Stimulated activated naive CD8-positive, alpha-beta T cell treated with anti-CD3 and anti-CD28 coated beads, Interleukin-15, Interleukin-2, amounts not matched to agents 100 U/mL and 50 U/mL, for 24 hours (primary cell): ENCODE data around the gene TSHZ2.
"Not testable (repeated sequence)": the region's sequence is repeated elsewhere in the genome, so short reads cannot be mapped to it uniquely, and the experiment has no call there.

Experiments
- ATAC-seq: fragments of 150-1000 bp; cut with Tn5 transposase; one replicate; pipeline ENCODE4 v1.10.0; 2021
- DNase-seq: peaks from one replicate; pipeline ENCODE4 v3.0.0; 2021

TSHZ2 gene

DNA sequence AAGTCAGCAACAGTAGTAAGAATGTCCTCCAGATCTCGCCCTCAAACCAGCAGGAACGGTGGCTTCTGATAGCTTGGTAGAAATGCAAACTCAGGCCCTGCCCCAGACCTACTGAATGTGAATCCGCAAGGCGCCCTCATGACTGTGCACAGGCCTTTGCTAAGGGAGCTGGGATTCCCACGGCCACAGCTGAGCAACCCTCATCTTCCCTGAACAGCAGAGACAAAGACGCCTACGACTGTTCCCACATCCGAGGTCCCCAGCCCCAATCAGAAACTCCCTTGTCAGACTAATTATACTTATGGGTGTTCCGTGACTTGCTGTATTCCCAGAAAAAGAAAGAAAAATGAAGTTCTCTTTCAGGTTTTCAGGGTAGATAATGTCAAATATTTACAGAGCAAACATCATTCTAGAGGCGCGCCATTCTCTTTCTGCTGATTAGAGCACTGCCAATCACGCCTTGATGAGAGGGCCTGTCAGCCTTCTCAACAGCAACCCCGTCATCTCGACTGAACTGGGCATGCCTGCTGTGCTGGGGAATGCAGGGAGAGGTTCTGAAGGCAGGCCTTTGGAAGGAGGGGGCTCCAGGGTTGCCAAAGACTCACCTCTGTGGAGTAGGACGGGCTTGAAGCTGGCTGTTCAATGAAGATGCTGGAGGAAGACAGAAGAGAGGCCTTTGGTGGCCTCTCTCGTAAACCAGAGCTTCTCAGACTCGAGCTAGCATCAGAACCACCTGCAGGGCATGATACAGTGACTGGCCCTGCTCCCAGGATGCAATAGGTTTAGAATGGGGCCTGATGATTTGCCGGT is 541.5 kb downstream of the TSHZ2 start:
- no peak for ATAC-seq
- DNase-seq = no peak

DNA sequence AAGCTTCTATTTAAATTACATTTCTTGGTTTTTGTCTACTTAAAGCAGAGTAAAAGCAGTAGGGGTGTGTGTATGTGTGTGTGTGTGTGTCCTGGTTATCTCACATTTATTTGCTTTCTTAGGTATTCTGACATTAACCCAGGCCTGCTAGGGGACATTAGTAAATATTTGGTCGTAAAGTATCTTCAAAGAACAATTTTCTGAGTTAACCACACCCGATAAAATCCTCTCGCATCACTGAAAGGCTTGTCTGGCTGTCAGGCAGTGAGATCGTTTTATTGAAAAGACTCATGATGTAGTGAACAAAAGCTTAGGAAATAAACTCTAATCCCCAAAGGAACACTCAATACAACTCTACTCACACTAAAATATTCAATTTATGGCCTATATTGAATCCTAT is 543.6 kb downstream of the TSHZ2 start:
- DNase-seq (no peak), ATAC-seq (no peak)

DNA sequence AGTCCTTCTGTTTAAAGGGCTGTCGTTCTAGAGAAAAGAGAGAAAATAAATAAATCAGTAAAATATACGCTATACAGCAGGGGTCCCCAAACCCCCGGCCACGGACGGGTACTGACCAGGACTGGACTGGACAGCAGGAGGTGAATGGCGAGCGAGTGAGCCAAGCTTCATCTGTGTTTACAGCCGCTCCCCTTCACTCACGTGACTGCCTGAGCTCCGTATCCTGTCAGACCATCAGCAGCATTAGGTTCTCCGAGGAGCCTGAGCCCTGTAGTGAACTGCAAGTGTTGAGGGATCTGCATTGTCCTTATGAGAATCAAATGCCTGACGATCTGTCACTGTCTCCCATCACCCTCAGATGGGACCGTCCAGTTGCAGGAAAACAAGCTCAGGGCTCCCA is 545.0 kb downstream of the TSHZ2 start:
- DNase-seq (no peak), ATAC-seq (no peak)

DNA sequence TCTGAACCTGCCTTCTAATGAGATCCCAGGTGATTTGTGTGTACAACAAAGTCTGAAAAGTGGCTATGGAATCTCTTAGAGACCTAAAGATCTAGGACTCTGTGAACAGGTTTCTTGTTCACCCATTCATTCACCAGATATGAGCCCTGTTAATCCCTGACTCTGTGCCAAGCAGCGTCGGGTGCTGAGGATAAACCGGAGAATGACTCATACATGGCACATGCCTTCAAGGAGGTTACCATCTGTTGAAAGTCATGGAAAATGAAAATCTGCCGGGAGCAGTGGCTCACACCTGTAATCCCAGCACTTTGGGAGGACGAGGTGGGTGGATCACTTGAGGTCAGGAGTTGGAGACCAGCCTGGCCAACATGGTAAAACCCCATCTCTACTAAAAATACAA is 549.3 kb downstream of the TSHZ2 start:
- DNase-seq, ATAC-seq: not testable (repeated sequence)

DNA sequence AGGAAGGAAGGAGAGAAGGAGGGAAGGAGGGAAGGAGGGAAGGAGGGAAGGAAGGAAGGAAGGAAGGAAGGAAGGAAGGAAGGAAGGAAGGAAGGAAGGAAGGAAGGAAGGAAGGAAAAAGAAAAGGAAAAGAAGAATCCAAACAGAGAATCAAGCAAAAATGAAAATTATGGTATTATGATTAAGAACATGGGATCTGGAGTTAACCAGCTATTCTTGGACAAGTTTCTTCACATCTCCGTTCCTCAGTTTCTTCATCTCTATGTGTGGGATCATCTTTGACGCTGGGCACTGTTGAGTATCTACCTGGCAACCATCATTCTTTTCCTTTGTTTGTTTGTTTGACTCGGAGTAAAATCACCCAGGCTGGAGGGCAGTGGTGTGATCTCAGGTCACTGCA is 549.9 kb downstream of the TSHZ2 start:
- ATAC-seq (no peak), DNase-seq (no peak)

DNA sequence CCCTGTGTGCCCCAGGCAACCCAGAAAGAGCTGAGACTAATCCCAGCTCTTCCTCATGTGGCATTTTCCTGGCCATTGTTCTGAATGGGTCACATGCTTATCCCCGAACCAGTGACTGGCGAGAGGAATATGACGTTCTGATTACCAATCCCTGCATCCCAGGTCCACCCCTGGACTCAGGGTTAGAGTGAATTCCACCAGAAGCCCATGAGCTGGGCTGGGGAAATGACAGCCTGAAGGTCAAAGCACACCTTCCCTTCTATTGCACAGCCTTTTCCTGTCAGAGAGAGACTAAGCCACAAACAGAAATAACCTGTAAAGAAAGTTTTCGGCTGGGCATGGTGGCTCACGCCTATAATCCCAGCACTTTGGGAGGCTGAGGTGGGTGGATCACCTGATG is 550.5 kb downstream of the TSHZ2 start:
- DNase-seq = no peak
- no peak for ATAC-seq

DNA sequence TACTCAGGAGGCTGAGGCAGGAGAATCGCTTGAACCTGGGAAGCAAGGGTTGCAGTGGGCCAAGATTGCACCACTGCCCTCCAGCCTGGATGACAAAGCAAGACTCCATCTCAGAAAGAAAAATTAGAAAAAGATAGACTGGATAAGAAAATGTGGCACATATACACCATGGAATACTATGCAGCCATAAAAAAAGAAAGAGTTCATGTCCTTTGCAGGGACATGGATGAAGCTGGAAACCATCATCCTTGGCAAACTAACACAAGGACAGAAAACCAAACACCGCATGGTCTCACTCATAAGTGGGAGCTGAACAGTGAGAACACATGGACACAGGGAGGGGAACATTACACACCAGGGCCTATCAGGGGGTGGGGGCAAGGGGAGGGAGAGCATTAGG is 551.5 kb downstream of the TSHZ2 start:
- DNase-seq, ATAC-seq: not testable (repeated sequence)

DNA sequence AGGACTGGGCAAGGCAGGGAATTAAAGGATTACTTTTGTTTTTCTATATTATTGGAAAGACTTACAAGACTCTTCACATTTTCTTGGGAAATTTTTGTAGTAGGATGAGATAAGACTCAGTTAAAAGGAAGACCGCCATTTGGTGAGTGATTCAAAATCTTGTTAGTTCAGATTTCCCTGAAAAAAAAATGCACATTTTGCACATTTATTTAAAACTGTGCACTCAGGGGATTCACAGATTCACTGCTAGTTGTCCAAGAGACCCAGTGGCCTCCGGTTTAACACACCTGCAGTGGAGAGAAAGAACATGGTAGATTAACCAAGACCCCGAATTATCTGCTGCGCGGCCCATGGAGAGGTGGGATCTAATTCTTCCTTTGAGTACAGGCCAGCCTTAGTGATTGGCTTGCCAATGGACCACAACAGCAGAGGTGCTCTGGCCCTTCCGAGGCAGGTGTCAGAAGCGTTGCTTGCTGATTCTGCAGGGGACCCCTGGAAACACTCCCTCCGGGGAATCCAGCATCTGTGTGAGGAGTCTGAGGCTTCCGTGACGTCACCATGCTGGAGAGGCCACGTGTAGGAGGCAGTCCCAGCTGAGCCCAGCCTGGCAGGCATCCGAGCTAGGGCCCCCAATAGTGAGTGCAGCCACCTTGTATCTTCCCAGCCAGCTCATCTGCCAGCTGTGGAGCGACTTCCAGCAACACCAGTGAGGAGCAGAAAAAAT is 552.6 kb downstream of the TSHZ2 start:
- DNase-seq (no peak), ATAC-seq (no peak)

DNA sequence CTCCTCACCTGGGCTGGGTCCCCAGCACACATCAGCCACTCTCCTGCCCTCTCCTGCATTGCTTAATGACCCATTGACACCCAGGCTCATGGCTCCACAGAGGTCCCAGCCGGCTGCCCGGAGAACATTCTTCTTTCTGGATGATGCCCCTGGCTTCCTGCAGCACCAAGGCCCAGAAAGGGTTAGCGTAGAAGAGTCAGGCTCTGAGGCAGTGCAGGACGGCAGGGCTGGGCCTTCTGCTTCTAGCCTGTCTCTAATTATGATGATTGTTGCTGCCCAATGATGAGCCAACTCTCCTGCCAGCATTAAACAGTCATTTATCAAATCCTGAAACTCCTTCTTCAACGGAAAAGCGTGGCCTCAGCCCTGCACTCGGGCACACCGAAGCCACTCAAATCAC is 555.0 kb downstream of the TSHZ2 start:
- no peak for DNase-seq
- no peak for ATAC-seq

DNA sequence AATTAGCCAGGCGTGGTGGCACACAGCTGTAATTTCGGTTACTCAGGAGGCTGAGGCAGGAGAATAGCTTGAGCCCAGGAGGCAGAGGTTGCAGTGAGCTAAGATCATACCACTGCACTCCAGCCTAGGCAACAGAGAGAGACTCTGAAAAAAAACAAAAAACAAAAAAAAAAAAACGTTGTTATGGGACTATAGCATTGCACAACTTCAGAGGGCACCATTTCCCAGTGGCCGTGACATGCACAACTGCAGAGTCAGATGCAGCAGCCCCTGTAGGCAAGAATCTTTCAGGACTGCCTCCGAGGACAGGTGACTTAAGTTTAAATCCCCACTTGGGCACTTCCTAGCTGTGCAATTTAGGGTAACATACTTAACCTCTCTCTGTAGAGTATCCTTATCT is 557.5 kb downstream of the TSHZ2 start:
- DNase-seq (no peak), ATAC-seq (no peak)

DNA sequence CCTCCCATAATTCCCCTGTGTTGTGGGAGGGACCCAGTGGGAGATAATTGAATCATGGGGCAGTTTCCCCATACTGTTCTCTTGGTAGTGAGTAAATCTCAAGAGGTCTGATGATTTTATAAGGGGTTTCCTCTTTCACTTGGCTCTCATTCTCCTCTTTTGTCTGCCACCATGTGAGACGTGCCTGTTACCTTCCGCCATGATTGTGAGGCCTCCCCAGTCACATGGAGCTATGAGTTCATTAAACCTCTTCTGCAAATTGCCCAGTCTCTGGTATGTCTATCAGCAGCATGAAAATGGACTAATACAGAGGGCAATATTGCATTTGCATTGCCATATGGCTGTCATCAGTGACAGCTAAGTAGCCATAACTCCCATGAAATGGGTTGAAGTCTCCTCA is 558.3 kb downstream of the TSHZ2 start:
- DNase-seq (no peak), ATAC-seq (no peak)

DNA sequence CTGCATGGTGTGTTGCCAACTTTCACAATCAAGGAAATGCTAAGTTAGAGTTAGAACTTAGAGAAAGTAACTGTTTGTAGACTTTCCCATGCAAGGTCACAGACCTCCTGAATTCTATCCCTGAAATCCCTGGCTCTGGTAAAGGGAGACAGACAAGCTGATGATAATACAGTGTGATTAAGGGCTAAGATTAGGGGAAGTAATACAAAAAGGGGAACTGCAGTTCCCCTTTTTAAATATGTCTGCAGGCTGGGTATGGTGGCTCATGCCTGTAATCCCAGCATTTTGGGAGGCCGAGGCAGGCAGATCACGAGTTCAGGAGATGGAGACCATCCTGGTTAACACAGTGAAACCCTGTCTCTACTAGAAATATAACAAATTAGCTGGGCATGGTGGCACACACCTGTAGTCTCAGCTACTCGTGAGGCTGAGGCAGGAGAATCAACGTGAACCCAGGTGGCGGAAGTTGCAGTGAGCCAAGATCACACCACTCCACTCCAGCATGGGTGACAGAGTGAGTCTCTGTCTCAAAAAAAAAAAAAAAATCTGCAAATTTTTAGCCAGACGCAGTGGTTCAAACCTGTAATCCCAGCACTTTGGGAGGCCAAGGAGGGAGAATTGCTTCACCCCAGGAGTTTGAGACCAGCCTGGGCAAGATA is 560.6 kb downstream of the TSHZ2 start:
- not testable (repeated sequence) for DNase-seq, ATAC-seq

DNA sequence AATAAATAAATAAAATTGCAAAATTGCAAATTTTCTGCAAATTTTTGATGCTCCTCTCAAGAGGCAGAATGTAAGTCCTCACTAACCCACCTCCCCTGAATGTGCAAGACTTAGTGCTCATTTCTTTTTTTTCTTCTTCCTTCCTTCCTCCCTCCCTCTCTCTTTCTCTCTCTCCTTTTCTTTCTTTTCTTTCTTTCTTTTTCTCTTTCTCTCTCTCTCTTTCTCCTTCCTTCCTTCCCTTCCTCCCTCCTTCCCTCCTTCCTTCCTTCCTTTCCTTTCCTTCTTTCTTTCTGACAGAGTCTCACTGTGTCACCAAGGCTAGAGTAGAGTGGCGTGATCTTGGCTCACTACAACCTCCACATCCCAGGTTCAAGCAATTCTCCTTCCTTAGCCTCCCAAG is 561.3 kb downstream of the TSHZ2 start:
- ATAC-seq (no peak), DNase-seq (no peak)

DNA sequence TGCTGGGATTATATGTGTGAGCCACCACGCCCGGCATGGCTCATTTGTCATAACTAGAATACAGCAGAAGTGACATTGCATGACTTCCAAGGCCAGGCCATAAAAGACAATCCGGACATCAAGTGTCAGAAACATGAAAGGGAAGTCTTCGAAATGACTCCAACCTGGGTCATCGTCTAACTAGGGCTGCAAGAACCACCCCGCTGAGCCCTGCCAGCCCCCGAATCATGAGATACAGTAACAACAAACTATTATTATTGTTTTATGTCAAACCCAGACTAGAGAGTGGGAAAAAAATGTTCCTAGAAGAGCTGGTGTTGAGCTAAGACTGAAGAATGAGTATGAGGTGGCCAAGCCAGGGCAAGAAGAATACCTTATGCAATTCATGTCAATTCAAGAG is 561.9 kb downstream of the TSHZ2 start:
- ATAC-seq (no peak), DNase-seq (no peak)

DNA sequence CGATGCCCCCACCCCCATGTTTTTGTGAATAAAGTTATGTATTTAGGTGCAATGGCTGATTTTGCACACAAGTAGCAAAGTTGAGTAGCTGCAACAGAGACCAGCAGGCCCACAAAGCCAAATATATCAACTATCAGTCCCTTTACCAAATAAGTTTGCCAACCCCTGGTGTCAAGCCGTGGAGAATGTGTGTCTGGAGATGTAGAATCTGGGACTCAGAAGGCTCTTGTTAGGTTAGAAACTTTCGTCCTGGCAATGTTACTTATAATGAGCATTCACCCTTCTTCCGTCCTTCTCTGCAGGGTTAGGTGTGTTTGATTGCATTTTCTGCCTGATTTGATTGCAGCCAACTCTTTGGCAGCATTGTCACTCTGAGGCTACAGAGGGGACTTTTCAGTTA is 563.7 kb downstream of the TSHZ2 start:
- DNase-seq (no peak), ATAC-seq (no peak)

DNA sequence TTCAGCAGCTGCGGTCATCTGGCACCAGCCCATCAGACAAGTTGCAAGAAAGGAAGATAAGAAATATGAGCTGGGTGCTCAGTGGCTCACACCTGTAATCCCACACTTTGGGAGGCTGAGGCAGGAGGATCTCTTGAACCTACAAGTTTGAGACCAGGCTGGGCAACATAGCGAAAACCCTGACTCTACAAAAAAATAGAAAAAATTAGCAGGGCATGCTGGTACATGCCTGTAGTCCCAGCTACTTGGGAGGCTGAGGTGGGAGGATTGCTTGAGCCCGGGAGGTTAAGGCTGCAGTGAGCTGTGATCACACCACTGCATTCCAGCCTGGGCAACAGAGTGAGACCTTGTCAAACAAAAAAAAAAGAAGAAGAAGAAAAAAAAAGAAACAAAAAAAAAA is 564.2 kb downstream of the TSHZ2 start:
- ATAC-seq, DNase-seq: not testable (repeated sequence)

DNA sequence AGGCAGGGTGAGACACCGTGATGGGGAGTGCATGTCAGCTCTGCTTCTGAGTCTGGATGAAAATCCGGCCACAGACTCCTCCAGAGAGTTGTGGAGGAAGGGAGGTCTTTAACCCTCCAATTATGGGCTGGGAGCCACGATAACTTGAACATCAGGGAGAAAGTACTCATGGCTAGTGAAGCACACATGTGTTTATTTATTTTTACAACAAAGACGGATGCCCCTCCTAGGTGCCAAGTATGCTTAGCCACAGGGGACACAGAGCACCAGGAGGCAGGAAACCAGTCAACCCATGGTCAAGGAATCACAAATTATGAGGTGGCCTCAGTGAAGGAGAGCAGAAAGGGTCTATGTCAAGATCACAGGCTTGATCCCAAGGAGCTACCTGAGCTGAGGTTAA is 567.4 kb downstream of the TSHZ2 start:
- ATAC-seq (no peak), DNase-seq (no peak)
